Sciatic nerve (tissue), 2 donors: Measurements from ENCODE around the gene FCN3. TPM values are rescaled to one million over a fixed set of nuclear protein-coding genes. Genes with fewer than 3 reads are reported as not detected.

ENCODE experiments used
- ATAC-seq: fragments of 200-7000 bp; cut with Tn5 transposase; one replicate; pipeline ENCODE4 v1.9.1; 2020; ENCODE audit warnings: mild to moderate bottlenecking, moderate library complexity
- DNase-seq: peaks from one replicate; pipeline ENCODE4 v3.0.0-alpha.2; 2020; ENCODE audit warnings: low spot score
- intact Hi-C: fragments of 100-400 bp; cut with DNase I; formaldehyde crosslinking; loops from one replicate; pipeline ENCODE4 v1.14.2; 2022
- total RNA-seq: library from RNA; stranded (reverse); fragmentation: NEBNext Ultra II Directional; extraction: Animal tissue kit (Norgen Biotek cat#: 25700); gene quantifications from one replicate; pipeline ENCODE4 v1.2.1, GENCODE V29; 2021
- donor health status: DM: no; HTN: no; CAD: no.
- donor health status: DM: no; HTN: no; CAD: no.

FCN3 gene
- total RNA-seq, 1 donor from 2014 or later: 1.2 TPM

GRCh38 chr1:27383661-27384060 is 9.0 kb upstream of the FCN3 start:
- intact Hi-C loops: no loop called here
- ATAC-seq (no peak), DNase-seq (no peak)

GRCh38 chr1:27383039-27383605 is 8.5 kb upstream of the FCN3 start, which contains the start of gene CD164L2:
TSS of gene CD164L2 (minus strand) at chr1:27383333. CDS start at chr1:27383239, 94 bp downstream.
- ATAC-seq: no peak
- intact Hi-C loops: no loop called here
- no peak for DNase-seq

DNA sequence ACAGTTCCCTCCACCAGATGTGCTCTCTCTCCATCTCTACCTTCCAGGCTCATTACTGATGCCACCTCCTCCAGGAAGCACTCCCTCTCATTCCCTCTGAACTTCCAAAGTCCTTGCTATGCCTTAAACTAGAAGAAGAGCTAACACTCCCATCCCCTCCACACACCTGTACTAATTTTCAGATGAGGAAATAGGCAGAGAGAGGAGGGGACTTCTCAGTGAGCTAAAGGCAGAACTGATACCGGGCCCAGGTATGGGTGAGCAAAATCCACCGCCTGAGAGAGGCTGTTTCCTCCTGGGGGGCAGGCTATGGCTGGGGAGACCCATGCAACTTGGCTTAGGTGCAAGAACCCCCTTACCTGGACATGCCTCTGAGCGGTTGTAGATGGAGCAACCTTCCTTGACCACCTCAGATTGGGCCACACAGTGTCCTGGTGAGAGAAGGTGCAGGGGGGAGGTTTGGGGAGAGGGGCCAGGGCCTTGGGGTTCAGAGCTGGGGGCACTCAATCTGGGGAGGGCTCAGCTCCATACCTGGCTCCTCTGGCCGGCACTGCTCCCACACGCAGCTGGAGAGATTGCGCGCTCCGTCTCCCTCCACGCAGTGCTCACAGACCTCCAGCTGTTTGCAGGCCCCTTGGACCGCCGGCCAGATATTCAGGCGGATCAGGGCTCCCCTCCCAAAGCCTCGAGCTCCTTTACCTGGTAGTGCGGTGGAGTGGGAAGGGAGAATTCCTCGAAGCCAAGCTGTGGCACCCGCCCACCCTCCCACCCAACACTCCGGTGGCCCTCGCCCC is 7.5 kb upstream of the FCN3 start:
- DNase-seq (no peak), ATAC-seq (no peak)
- intact Hi-C loops: no loop called here

DNA sequence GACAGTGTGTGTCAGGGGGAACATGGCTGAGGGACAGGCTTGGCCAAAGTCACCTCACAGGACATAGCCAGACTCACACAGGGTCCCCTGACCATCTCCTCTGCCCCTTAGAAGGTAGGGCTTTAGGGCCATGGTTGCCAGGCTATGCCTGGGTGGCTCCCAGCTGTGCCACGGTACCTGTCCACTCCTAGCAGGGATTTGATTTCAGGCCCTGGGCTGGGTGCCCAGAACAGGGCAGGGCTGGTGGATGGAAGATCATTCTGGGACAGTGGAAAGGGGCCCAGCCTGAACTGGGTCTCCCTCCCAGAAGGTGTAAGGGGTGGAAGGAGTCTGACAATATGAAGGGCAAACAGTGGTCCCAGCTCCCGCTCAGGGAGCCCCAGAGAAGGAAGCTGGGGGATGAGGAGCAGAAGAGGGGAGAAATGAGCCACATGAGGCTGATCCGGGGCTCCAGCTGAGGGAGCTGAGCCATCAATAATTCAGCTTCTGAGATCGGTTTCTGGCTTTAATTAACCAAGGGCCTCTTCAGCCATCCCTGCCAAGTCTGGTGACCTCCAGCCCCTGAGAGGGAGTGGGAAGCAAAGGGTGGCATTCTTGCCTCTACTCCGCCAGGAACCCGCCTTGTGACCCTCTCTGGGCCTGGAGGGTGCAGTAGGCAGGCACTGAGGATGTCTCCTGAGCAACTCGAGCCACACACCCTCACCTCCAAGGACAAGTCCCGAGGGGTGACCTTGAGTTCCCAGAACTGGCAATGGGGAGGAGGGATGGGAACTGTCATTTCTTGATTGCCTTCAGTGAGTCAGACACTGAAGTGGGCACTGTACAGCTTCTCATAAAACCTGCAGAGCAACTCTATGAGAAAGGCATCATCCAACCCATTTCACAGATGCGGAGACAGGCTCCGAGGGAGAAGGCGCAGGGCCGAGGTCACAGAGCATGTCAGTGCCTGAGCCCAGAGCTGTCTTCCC is 6.4 kb upstream of the FCN3 start:
- intact Hi-C loops: no loop called here
- ATAC-seq: peak; percentile 38

DNA sequence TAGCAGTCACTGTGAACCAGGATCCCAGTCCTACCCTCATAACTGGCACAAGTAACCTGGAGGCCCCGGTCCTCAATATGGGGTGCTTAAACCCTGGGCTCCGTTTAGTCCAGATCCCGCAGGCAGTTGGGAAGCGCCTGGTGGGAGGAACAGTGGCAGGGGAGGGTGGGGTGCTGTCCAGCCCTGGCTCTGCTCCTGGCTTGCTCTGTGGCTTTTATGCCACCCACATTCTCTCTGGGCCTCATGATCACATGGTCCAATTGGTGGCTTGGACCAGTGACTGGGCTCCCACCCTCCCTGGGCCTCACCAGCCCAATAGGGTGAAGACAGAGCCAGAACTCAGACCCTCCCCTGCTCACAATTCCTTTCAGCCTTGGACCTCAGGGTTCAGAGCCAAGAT is 5.6 kb upstream of the FCN3 start:
- intact Hi-C loops: no loop called here
- peak; percentile 43 for ATAC-seq

More for the DNA sequence above, 6.4 kb upstream of the FCN3 start:
- DNase-seq: no peak

DNA sequence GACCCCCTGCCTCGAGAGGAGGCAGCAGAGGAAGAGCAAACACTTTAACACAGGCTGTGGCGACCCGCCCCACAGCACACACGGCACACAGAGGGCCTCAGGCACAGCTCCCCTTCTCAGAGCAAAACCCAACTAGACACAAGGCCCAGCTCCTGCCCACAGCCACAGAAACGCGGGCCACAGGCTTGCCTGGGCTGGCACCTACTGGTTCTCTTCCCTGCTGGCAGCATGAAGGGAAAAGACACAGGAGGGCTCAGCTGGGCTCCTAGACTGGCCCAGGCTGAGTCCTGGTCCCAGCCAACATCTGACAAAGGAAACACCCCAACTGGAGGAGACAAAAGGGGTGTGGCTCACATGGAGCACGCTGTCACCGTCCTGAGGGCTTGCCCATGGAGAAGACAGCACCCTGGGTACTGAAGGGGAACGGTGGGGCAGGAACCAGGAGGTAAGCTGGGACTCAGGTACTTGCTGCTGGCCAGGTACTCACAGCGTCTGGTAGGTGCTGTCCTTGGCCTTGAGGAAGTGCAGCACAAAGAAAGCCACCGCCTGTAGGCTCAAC is 5.0 kb upstream of the FCN3 start:
- DNase-seq (no peak), ATAC-seq (no peak)
- intact Hi-C loops: no loop called here

More for the DNA sequence above, 5.6 kb upstream of the FCN3 start:
- no peak for DNase-seq

DNA sequence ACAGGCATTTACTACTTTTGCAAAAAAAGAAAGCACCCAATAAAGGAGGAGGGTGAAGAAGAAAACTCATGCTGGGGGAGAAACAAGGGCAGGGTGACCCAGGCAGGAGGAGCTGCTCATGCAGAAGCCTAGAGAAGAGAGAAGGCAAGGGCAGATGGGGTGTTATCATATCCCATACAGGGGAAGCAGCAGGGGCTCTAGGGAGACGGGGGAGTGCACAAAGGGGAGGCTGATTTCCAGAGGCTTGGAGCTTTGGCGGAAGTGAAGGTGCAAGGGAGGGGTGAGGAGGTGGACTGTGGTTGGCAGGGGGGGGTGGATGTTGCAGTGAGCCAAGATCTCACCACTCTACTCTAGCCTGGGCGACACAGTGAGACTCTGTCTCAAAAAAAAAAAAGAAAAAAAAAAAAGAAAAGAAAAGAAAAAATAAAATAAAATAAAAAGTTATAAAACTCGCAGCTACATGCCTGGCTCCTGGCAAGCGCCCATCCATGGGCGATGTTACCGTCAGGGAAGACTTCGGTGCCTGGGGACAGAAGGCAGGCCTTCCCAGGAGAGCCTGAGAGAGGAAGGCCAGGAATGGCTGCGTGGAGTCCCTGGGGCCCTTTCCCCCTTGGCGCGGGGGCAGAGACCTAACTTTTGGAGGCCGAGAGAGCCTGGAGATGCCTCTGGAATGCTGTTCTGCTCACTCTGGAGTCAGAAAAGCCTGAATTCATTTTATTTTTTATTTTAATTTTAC is 3.3 kb upstream of the FCN3 start:
- DNase-seq (no peak), ATAC-seq (no peak)
- intact Hi-C loops: no loop called here

- intact Hi-C loops: no loop called here
- ATAC-seq (no peak), DNase-seq (no peak)
Measured at GRCh38 chr1:27372808-27373690, 1.6 kb downstream of the FCN3 start.

GRCh38 chr1:27372022-27372807 is 2.4 kb downstream of the FCN3 start:
- intact Hi-C loops: no loop called here
- ATAC-seq (no peak), DNase-seq (no peak)

- intact Hi-C loops: no loop called here
- ATAC-seq: no peak
- DNase-seq: no peak
Measured at GRCh38 chr1:27368869-27369582, 5.6 kb downstream of the FCN3 start.

DNA sequence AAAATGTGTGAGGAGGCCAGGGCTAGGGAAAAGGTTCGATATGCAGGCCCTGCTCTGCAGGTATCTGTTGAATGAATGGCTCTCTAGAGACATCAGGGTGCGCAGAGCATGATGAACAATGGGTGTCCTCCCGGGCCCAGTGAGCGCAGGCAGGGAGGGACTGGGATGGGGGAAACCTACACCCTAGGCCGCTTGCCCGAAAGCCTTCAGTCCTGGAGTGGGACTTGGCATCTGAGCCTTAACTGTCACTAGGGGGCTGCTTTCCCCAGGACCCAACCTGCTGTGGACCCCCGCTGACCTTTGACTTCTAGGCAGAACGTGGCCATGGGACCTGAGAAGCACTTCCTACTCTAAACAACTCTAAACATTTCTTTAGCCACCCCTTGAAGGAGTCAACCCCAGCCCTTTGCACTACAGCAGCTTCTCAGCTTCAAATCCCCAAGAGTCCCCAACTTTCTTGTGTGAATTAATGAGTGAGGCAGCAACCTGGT is 7.4 kb downstream of the FCN3 start:
- DNase-seq: no peak
- no peak for ATAC-seq
- intact Hi-C loops: no loop called here

DNA sequence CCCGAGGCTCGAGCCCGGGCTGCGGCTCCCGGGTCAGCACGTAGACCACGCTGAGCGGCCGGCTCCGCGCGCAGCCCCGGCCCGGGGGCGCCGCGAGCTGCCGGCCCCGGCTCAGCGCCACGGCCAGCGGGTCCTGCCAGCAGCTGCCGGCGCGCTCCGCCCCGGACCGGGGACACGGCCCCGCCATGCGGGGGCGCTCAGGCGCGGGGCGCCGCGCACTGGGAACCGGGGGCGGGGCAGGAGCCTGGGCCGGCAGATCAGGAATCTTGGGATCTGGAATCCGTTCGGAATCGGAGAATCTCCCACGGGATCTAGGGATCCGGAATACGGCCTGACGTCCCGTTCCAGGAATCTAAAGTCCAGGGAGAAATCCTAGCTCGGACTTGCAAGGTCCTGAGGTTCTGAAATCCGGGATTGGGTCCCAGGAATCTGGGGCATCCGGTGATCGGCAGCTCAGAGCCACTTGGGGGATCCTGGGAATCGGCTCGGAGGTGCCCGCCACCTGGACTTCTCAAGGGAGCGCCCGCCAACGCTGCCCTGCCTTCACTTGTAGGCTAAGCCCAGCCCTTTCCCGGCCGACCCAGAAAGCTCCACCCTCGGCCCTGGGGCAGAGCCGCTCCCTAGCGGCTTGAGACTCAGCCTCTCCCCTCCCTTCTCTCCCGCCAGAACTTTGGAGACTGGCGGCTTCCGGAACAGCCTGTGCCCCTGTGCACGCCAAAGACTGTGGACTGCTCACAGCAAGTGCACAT is 8.0 kb downstream of the FCN3 start, which contains the start of gene MAP3K6:
Gene MAP3K6 (minus strand): TSS at position 551 of the 749 bp plus-strand sequence. CDS start 364 bp downstream, at position 187.
- intact Hi-C loops: no loop called here
- peak; percentile 86 for ATAC-seq
- peak; percentile 90 for DNase-seq

DNA sequence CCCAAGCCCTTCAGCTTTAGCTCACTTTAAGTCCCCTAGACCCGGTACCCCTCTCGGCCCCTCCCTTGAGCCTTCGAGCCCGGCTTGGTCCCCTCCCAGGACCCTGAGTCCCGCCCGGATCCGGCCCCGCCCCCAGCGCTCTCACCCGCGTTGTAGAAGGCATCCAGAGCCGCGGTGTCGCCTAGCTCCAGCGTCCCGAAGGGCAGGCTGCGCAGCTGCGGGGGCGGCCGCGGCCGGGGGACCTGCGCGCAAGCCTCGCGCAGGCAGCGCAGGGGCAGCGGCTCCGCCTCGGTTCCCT is 8.6 kb downstream of the FCN3 start:
- intact Hi-C loops: no loop called here
- DNase-seq (peak; percentile 93), ATAC-seq (peak; percentile 65)

DNA sequence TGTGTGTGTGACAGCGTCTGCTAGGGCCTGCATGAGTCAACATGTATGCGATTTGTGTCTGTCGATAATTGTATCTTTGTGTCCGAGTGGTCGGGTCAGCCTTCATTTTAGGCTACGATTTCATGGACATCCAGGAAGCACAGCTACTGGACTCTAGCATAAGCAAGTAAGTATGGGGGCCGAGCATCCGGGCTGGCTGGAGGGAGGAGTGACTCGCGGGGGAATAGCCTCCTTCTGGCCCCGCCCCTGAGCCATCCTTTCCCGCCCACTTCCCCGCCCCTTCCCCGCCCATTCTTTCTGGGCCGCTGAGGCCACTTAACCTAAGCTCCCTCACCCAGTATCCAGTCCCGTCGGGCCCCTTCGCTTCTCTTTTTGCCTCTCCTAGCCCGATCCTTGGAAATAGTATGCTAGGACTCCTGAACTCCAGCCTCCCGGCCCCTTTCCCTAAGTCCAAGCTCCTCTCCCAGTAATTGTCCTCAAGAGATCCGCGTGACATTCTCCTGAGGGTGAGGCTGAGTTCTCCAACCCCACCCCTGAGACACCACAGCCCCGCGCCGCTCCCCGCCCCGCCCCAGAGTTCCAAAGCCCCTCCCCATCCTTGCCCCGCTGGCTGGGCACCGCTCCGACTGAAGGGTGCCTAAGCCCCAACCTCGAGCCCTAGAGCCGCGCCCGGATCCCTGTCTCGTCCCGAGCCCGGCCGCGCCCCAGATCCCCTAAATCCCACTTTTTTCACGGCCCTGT is 9.1 kb downstream of the FCN3 start:
- DNase-seq: peak; percentile 95
- intact Hi-C loops: no loop called here
- peak; percentile 88 for ATAC-seq
